Activated CD4-positive, alpha-beta T cell treated with anti-CD3 and anti-CD28 coated beads for 1 hour (primary cell): ENCODE measurements around the gene NETO1.

Source experiments
- DNase-seq: peaks from one replicate; pipeline ENCODE4 v3.0.0-alpha.2; 2020

Gene NETO1, protein sequence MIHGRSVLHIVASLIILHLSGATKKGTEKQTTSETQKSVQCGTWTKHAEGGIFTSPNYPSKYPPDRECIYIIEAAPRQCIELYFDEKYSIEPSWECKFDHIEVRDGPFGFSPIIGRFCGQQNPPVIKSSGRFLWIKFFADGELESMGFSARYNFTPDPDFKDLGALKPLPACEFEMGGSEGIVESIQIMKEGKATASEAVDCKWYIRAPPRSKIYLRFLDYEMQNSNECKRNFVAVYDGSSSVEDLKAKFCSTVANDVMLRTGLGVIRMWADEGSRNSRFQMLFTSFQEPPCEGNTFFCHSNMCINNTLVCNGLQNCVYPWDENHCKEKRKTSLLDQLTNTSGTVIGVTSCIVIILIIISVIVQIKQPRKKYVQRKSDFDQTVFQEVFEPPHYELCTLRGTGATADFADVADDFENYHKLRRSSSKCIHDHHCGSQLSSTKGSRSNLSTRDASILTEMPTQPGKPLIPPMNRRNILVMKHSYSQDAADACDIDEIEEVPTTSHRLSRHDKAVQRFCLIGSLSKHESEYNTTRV

DNA sequence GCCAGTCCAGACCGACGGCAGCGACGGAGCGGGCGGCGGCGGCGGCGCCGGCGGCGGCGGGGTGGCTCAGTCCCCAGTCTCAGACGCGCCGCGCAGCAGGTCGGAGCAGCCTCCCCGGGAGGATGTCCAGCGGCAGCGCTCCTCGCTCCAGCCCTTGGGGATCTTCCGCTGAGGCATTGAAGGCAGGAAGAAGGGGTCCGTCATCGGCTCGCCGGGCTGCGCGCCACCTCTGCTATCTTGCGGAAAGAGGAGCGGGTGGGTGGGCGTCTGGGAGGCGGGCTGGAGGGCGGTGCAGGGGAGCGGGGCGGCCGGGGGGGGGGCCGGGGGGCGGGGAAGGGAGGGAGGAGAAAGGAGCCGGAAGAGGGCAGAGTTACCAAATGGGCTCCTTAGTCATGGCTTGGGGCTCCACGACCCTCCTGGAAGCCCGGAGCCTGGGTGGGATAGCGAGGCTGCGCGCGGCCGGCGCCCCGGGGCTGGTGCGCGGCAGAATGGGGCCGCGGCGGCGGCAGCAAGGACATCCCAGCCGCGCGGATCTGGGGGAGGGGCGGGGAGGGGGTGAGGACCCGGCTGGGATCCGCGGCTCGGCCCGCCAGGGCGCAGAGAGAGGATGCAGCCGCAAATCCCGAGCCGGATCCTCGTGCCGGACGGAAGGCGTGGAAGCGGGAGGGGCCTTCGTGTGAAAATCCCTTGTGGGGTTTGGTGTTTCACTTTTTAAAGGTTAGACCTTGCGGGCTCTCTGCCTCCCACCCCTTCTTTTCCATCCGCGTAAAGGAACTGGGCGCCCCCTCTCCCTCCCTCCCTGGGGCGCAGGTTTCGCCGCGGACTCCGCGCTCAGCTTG lies at the start of gene NETO1:
TSS of gene NETO1 (minus strand) at position 242 of the 839 bp plus-strand sequence. CDS start 696 bp downstream, outside the sequence.
- no peak for DNase-seq

DNA sequence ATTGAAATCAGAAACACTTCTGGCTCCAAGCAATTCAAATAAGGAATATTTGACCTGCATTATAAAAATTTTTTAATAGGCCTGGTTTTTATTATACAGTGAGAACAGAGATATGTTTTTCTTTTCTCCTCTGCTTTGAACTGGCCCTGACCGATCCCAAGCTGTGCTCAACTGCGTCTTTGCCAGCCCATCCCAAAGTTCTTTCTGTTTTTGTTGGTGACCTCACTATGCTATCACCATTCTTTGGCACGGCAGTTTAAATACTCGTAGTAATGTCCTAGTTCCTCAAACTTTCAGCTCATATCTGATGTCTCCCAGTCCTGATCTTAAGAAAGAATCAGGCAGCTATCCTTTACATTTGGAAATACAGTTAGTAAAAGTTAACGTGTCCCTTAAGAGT lies 42.3 kb upstream of the NETO1 start:
- no peak for DNase-seq

DNA sequence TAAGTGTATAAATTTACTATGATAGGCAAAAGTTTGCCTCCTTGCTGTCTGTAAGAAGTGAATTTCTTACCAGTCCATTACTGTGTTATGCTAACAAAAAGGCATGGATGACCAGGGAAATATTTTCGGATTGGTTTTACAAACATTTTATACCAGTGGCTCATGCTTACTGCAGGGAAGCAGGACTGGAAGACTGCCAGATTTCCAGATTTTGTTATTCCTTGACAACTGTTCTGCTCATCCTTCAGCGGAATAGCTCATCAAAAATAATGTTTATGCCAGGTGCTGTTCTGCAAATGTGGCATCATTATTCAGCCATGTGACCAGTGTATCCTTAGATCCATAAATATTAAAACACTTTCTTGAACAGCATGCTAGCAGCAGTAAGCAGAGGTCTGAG lies 40.4 kb upstream of the NETO1 start:
- DNase-seq = no peak

DNA sequence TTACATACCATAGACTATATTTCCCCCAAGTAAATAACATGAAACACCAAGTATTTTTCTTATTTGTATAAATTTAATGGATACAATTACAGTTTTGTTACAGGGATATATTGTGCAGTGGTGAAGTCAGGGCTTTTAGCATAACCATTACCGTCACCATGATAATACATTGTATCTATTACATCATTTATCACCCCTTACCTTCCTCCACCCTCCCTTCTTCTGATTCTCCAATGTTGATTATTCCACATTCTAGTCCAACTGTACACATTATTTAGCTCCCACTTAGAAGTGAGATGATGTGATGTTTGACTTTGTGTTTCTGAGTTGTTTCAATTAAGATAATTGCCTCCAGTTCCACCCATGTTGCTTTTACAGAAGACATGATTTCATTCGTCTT lies 35.2 kb upstream of the NETO1 start:
- no peak for DNase-seq

DNA sequence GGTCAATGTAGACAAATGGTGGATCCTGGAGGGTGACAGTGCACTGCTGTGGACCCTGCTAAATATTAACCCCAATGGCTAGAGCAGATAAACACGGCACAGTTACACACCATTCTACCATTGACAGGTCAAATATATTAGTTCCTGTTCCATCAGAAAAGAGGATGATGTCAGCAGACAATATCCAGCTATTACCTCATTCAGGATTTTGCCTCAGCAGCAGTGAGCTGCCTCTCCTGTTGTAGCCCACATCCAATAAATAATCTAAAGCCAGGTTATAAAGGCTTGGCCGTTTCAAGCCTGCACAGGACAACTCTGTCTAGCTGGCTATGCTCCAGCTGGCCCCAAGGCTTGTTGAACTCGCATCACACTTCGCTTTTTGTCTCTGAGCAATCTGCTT lies 31.6 kb upstream of the NETO1 start:
- DNase-seq = no peak

DNA sequence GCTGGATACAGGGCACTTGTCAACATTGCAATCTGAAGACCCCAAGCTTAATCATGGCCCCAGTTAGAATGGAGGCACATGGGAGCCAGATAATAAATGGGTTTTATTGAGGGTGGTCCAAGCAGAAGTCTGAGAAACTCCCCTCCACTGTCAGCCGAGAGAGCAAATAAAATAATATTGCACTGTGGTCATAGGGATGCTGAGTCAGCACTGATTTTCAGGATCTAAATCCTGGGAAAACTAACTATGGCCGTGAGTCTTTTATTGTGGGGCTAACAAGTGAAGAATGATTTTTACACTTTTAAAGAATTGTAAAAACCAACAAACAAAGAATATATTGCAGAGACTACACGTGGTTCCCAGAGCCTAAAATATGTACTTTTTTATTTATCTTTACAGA lies 31.1 kb upstream of the NETO1 start:
- no peak for DNase-seq

DNA sequence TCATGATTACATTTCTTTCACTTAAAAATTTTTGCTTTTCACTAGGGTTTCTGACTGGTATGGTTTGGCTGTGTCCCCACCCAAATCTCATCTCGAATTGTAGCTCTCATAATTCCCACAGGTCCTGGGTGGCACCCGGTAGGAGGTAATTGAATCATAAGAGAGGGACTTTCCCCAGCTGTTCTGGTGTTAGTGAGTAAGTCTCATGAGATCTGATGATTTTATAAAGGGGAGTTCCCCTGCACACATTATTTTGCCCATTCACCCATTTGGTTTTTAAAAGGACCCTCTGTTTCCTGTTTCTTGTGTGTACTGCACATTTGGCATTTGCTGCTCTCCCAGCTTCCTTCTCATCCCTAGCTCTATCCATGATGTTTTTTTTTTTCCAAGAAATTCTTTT lies 27.8 kb upstream of the NETO1 start:
- DNase-seq = no peak

DNA sequence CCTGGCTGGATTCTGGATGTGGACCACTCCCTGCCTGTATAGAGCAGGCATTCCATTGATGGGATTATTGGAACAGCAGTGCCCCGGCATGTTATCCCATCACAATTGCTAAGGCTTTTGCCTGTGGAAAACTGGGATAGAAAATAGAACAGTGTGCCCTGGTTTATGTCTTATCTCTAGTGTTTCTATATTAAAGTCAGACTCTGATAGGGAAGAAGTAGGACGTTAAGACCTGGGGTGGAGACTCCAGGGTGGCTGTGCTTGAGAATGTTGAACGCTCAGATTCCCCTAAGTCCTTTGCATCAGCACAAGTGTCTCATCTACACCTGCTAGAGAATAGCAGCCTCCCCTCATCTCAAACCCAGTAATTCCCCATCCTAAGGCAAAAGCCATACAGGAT lies 10.8 kb upstream of the NETO1 start:
- no peak for DNase-seq

DNA sequence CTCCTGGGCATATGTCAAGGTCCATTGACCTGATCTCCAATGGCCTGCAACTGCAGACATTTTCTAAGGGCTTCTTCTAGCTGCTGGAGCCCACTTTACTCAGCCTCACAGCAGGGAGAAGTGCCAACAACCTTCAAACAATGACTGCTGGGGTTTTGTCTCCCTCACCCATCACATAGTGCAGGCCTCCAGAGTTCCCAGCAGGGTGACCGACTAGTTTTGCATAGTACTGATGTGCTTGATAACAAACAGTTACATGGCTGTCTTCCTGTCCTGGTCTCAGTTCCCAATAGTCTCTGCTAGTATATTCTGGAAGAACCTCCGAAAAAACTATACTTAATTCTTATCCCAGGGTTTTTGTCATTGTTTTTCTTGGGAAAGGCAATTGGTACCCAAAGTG lies 10.4 kb upstream of the NETO1 start:
- no peak for DNase-seq

DNA sequence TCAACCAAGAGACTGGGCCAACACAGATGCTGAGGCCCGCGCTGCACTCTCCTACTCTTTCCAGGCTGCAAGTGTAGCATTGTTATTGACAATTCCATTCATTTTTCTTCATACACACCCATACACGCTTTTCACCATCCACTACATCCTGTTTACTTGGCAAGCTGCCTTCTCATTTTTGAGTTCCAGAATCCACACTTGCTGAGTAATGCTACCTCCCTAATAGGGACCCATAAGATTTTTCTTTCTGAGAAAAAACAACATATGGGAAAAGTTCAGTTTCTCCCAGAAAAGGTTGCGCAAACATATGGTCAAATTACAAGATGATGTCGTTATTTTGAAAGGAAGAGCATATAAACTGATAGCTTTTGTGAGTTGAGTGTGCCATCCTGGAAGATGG lies 3.3 kb upstream of the NETO1 start:
- DNase-seq = no peak

DNA sequence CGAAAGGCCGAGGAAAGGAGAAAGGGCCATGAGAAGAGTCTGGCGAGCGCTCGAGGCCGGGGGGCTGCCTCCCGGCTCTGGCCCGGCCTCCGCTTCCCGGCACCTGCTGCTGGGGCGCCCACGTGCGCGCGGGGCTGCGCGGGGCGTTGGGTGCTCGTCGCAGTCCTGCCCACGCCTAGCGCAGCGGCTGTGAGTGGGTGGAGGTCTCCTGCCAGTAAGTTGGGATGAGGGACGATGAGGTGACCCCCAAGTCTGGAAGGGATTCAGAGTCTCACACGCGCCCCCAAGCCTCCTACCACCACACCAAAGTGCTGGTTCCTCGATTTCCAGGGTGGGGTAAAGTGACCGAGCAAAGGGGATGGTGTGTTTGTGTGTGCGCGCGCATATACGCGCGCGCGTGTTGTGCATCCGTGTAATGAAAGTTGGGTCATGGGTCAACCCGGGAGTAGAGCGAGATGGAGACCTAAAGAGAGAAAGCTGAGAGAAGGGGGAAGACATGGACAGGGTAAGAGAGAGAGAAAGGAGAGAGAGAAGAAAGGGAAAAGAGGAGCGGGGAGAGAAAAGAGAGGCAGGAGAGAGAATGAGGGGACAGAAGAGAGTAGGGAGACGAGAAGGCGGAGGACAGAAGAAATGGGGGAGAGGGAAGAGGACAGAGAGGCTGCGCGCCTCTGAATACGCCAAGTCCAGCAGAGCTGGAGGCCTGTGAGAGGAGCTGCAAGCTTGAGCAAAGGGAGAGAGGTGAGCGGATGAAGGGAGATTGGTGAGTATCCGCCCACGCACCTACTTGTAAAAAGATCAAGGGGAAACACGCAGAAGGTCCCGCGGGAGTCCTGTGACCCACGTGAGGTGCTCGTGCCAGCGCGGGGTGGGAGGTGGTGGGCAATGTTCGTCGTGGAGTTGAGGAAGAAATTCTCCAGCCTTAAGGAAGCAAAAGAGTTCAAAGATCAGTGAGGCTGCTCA lies 1.7 kb upstream of the NETO1 start:
- DNase-seq = no peak

DNA sequence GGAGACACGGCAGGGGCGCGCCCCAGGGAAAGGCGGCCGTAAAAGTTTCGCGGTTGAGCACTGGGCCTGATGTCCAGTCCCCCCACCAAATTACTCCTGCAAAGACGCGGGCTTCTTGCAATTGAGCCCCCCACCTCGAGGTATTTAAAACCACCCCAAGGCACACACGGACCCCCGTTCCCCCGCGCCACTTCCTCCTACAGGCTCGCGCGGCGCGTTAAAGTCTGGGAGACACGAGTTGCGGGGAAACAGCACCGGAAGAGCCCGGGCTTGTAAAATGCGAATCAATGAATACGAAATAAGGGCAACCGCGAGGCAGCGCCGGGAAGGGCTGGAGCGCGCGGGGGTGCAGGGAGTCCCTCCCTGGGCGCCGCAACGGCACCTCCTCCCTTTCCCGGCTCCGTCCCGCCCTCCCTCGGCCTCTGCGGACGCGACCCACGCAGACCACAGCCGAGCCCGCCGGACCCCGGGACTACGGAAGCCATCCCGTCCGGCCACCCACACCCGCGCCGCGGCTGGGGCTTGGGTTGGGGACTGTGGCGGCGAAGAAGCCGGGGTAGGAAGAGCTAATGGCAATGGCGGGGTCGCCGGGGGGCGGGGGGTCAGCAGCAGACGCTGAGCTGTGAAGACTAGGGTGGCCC lies 918 bp upstream of the NETO1 start:
- no peak for DNase-seq

DNA sequence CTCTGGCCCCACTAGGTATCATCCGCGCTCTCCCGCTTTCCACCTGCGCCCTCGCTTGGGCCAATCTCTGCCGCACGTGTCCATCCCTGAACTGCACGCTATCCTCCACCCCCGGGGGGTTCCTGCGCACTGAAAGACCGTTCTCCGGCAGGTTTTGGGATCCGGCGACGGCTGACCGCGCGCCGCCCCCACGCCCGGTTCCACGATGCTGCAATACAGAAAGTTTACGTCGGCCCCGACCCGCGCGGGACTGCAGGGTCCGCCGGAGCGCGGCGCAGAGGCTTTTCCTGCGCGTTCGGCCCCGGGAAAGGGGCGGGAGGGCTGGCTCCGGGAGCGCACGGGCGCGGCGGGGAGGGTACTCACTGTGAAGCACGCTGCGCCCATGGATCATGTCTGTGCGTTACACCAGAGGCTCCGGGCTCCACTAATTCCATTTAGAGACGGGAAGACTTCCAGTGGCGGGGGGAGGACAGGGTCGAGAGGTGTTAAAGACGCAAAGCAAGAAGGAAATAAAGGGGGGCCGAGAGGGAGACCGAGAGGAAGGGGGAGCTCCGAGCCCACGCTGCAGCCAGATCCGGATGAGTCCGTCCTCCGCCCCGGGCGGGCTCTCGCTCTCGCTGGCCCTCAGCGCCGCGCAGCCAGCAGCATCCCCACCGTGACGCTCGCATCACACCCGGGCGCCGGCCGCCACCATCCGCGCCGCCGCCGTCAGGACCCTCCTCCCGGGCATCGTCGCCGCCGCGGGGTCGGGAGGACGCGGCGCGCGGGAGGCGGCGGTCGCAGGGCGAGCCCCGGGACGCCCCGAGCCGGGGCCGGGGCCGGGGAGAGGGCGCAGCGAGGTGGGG lies 664 bp downstream of the NETO1 start:
- DNase-seq = no peak

DNA sequence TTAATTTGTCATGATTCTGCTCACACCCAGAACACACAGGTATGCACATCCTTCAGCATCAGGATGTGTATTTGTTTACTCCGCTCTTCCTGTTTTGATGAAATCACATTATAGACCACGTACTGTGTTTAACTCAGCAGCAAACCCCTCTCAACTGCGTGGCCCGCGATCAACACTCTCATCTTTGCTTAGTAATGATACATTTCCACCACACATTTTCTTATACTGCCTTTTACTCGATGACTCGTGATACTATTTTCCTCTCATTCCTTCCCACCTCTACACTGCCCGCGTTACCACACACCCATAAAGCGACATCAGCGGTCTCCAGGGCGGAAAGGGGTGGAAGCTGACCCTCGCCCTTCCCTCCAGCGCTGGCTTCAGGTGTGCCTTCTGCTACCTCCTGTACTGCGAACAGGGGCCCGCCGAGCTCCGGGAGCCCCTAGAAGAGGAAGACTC lies 1.3 kb downstream of the NETO1 start:
- no peak for DNase-seq

DNA sequence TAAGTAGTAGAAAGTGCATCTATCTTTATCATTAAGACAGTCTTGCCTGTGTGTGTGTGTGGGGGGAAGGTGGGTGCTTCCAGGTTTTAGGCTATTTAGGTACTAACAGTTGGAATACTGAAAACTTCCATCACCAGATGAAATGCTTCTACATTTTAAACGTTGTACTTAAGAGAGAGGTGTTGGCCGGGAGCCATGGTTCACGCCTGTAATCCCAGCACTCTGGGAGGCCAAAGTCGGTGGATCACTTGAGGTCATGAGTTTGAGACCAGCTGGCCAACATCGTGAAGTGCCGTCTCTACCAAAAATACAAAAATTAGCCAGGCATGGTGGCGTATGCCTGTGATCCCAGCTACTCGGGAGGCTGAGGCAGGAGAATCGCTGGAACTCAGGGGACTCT lies 4.0 kb downstream of the NETO1 start:
- no peak for DNase-seq

DNA sequence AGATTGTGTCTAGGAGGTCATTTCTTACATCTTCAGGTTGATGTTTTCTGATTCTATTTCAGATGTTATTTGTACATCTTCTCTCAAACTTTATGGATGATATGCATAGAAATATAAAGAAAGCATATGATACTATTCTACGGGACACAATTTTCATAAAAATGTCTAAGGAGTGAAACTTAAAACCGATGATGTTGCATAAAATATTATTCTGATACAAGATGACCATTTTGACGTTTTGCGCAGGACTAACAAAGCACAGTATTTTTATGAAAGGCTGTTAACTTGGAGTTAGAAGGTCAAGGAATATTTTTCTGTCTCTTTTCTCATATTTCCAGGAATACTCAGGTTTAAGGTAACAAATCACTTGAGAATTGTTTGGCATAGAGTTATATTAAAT lies 8.7 kb downstream of the NETO1 start:
- no peak for DNase-seq

DNA sequence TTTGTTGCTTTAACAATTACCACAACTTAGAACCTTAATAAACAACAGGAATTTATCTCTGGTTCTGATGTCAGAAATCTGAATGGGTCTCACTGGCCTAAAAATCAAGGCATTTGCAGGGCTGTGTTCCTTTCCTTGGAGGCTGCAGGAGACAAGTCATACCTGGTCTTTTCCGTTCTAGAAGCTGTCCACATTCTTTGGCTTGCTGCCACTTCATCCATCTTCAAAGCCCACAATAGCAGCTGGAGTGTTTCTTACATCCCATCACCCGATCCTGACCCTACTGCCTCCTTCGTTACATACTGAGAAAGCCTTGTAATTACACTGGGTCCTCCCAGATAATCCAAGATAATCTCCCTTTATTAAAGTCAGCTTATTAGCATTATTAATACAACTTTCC lies 18.1 kb downstream of the NETO1 start:
- DNase-seq = no peak

DNA sequence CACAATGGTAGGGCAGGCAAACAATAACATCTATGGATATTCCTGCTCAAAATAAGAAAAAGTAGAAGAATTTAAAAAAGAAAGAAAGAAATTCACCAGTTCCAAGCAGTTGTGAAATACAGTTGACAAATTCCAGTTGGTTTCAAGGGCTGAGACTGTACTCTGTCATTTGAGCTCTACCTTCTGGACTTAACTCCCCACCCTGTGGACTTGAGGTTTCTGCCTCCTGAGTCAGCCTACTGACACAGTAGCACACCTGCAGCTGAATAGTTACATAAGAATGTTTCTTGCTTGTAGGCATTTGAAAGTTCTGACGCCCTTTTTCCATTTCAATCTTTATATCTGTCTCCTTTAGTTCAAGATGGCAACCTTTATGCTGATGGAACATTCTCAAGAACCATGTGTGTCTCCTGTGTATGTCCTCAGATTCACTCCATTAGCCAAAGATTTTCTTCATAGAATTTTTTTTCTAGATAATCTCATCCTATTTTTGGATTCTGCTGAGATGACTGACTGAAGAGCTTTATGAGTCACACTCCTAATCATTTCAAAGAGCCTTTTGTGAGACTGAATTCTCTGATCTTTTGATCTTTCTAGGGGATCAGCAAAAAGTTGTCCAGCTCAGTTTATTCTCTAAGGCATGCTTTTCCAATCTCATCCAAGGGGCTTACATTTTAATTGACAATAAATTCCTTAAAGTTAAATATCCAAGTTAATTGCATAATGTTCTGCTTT lies 19.1 kb downstream of the NETO1 start:
- no peak for DNase-seq

DNA sequence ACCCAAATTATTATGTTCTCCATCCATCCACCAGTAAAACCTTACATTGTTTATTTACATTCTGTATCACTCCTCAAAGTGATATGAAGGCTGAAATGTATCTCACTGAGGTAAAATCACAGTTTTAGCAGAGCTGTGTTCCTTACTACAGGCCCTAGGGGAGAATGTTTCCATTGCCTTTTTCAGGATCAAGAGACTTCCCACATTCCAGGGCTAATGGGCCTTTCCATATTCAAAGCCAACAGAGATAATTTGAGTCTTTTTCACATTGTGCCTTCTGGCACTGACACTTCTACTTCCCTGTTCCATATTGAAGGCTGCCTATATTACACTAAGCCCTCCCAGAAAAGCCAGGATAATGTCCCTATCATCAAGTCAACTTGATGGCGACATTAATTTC lies 20.0 kb downstream of the NETO1 start:
- no peak for DNase-seq

DNA sequence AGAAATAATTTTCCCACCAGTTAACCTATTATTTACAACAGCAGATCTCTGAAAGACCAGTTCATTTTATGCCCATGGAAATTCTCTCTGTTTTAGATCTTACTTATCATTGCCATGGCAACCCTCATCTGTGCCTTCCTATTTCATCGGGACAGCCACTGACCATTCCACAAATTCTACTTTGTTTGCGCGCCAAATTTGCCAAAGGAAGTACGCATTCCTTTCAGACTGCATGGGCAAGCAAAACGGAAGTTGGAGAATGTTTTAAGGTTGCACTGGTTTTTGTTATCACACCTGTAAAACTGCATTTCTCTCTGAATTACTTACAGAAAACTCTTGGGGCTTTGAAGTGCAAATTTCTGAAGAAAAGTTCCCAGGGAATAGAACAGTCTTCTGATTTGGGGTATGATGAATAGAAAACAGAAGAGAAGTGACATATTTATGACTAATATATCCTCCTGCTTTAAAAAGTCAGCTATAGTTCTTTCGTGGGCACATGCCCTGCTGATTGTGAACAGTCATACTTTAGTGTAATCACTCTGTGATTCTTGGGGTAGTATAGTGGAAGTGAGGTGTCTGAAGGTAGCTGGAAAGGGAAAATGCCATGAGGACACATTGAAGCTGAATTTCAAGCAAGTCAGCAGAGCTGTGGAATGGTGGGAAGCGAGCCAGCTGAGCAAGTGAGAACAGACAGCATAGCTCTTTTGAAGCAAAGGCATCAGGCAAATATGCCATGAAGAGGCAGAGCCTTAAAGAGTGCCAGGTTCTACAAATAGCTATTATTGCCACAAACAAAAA lies 20.9 kb downstream of the NETO1 start:
- DNase-seq = no peak
